ENCODE results near the gene NUDT4. TPM values are rescaled to one million over a fixed set of nuclear protein-coding genes. Genes with fewer than 3 reads are reported as not detected.

The NUDT4 gene
- total and polyA plus RNA-seq, 9 of the 15 experiments (the other 6 are each of a cell fraction or from before 2014, with no cell fraction given) = 38.1 to 164 (median 99.2) TPM

- TF ChIP-seq ZNF318 (IDR thresholded peaks at IDR 0.05; ENCODE audit: borderline replicate concordance in 1 of 2, low read depth in 1 of 2) (0 out of 4 replicates have a peak, but pooled peaks of 1 of the 2 experiments have one; percentile 22), ZNF239 (CRISPR knock-in tag; IDR thresholded peaks at IDR 0.05) (no peak), IRF2 (CRISPR knock-in tag; IDR thresholded peaks at IDR 0.05) (no peak), SUPT5H (IDR thresholded peaks at IDR 0.05) (peak; percentile 43; the same call in 1 of the 2 replicates), MECOM (CRISPR knock-in tag; IDR thresholded peaks at IDR 0.05) (no peak), CREB1 (IDR thresholded peaks at IDR 0.05) (no peak), CREB1 (CRISPR knock-in tag; IDR thresholded peaks at IDR 0.05) (no peak), RAD51 (IDR thresholded peaks at IDR 0.05; ENCODE audit: borderline replicate concordance, low read depth) (no peak), RBM25 (IDR thresholded peaks at IDR 0.05; ENCODE audit: low read depth, low read length, severe bottlenecking) (no peak), BRD4 (IDR thresholded peaks at IDR 0.05) (no peak), DLX4 (CRISPR knock-in tag; IDR thresholded peaks at IDR 0.05) (no peak), MAFG (tag; conservative IDR thresholded peaks at IDR 0.05) (0 out of 2 replicates have a peak, but pooled peaks have one; percentile 18), ZNF146 (CRISPR knock-in tag; IDR thresholded peaks at IDR 0.05; ENCODE audit: unreplicated experiment) (no peak), ZNF584 (CRISPR knock-in tag; IDR thresholded peaks at IDR 0.05; ENCODE audit: low read depth) (no peak), ZSCAN29 (IDR thresholded peaks at IDR 0.05) (no peak), KHSRP (IDR thresholded peaks at IDR 0.05) (peak; percentile 21; the same call in 1 of the 2 replicates), POLR2AphosphoS5 (IDR thresholded peaks at IDR 0.05; ENCODE audit: control insufficient read depth, insufficient read depth, low read depth, low read length) (peak; percentile 47), TEAD1 (CRISPR knock-in tag; IDR thresholded peaks at IDR 0.05) (0 out of 4 replicates have a peak, but pooled peaks of 1 of the 2 experiments have one; percentile 2), ZNF717 (CRISPR knock-in tag; IDR thresholded peaks at IDR 0.05) (peak; percentile 85; the same call in 1 of the 2 replicates)
Measured at GRCh38 chr12:93403988-93404803, 26.5 kb downstream of the NUDT4 start (continued).
